Lower lobe of right lung (tissue), 1 donor: ENCODE measurements around the gene PTCD2. TPM values are rescaled to one million over a fixed set of nuclear protein-coding genes. Genes with fewer than 3 reads are reported as not detected.

Experiments
- total RNA-seq: library from RNA; stranded (reverse); fragmentation: NEBNext Ultra II Directional; extraction: Animal tissue kit (Norgen Biotek cat#: 25700); gene quantifications from one replicate; pipeline ENCODE4 v1.2.1, GENCODE V29; 2021
- donor health status: DM: no; HTN: yes; CAD: no; lungs with severe emphysema.

PTCD2 gene
- total RNA-seq, 1 donor from 2014 or later: 5.9 TPM

Other genes starting within 250 kb of the PTCD2 start
- 20.6 TPM for gene MAP1B, start 212.9 kb upstream of the PTCD2 start, total RNA-seq
- 35.1 TPM for gene MRPS27, start 133 bp upstream of the PTCD2 start, total RNA-seq
- 13.6 TPM for gene ZNF366, start 187.0 kb downstream of the PTCD2 start, total RNA-seq